Lung microvascular endothelial cell (primary cell): Measurements from ENCODE around the gene SPOP. TPM values are rescaled to one million over a fixed set of nuclear protein-coding genes. Genes with fewer than 3 reads are reported as not detected.
"Not testable (repeated sequence)": the region's sequence is repeated elsewhere in the genome, so short reads cannot be mapped to it uniquely, and the experiment has no call there.

Experiments used
- DNase-seq, 2 donors: peaks; one replicate each; pipeline versions ENCODE4 v3.0.0 to v3.0.0-alpha.2; 2010; ENCODE audit warnings: low read depth in 2 of 2
- total RNA-seq: library from RNA; depleted of rRNA; stranded (reverse); fragments of >200 nt; gene quantifications from 2 replicates; pipeline ENCODE4 v1.2.1, GENCODE V29; 2014

SPOP gene
- total RNA-seq, 1 donor from 2014 or later: 139 TPM

DNA sequence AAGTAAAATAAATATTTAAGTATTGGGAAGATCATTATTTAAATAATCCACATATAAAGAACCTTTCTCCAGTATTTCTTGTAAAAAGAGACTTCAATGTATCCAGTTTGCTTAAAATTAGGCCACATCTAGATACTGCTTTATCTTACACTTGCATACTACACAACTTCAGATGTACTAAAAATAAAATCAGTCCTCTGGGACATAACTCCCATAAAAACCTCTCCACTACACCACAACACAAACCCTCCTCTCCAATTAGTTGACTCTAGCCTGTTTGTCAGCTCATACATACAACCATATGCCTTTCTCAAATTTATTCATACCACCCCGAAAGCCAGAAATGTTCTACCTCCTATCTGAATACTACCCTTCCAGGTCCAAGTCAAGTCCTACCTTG is 21.6 kb downstream of the SPOP start:
- no peak for DNase-seq

DNA sequence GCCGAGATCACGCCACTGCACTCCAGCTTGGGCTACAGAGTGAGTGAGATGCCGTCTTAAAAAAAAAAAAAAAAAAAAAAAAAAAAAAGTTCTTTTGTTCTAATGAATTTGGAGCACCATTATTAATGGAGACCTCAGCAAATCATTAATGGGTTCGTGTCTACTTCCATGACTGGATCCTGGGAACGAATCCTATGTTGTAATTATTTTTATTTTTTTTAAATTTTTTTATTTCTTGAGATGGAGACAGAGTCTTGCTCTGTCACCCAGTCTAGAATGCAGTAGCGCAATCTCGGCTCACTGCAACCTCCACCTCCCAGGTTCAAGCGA is 30.7 kb downstream of the SPOP start:
- no peak for DNase-seq

DNA sequence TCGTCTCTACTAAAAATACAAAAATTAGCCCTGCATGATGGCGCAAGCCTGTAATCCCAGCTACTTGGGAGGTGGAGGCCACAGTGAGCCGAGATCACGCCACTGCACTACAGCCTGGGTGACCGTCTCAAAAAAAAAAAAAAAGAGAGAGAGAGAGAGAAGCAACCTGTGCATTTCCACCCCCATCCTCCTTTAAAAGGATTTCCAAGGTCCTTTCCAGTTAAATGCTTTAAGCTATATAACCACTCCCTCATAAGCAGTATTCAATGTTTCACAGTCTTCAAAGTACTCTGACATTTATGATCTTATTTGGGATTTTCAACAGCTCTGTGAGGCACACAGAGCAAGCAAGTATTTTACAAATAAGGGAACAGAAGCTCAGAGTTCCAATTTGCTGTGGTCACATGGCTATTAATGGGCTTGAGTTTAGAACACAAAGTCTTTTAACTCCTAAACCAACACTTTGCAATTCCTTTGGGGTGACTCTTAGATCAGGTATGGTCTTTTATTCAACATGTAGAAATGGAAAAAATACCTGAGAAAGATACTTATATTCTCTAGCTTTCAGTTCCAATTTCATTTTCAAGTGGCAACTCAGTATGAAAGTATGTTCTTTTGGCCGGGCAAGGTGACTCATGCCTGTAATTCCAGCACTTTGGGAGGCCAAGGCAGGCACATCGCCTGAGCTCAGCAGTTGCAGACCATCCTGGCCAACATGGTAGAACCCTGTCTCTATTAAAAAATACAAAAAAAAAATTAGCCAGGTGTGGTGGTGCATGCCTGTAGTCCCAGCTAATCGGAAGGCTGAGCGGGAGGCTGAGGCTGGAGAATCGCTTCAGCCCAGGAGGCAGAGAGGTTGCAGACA is 31.3 kb downstream of the SPOP start:
- DNase-seq: peak; percentile 11 to 60

DNA sequence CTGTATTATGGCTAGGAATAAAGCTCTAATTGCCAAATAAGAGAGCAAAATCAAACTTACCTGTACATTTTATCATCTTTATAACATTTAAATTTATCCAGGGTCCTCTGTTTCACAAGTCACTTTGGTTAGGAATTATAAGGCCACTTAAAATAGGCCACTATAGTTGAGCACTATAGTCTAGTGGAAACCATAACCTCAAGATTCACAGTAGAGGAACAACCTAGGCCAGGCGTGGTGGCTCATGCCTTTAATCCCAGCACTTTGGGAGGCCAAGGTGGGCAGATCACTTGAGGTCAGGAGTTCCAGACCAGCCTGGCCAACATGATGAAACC is 31.9 kb downstream of the SPOP start:
- DNase-seq: not testable (repeated sequence)

DNA sequence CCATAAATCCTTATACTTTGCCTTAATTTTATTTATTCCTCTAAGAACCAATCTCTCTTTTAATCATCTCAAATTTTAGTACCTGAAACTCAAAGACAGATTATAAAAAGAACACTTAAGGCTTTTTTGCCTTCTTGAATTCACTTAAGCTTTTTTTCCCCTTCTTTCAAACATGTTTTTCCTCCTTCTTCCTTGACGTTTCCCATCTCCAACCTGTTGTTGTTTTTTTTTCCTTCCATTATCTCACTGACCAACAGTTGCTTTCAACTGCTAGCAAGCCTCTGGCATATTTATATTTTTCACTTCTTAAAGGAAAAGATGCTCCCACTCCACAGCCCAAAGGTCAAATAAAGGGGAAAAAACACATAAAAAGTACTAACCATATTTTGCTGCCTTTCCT is 32.2 kb downstream of the SPOP start:
- no peak for DNase-seq

DNA sequence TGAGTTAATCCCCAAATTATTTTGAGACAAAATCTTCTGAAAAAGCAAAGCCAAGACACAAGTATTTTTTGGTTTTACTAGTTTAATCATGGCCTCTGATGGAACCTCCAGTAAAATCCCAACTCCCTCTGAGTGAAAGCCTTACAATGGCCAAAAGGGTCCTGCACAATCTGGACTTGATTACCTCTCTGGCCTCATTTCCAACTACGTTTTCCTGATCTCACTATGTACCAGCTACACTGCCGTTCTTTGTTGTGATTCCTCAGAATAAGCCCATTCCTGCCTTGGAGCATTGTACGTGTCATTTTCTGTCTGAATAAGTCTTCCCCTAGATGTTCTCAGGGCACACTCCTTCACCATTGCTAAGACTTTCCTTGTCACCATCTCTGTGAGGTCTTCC is 37.3 kb downstream of the SPOP start:
- DNase-seq: no peak

DNA sequence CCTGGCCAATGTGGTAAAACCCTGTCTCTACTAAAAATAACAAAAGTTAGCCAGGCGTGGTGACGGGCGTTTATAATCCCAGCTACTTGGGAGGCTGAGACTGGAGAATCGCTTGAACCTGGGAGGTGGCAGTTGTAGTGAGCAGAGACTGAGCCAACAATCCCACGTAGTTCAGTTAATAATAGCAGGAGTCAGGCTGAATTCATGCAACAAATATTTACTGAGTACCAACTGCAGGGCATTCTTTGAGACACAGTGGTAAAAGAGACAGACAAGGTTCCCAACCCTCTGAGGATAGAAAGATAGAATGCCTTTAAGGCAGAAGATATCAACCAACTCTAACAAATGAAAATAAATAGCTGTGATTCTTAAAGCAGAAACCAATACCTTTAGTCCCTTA is 39.1 kb downstream of the SPOP start:
- DNase-seq: no peak

DNA sequence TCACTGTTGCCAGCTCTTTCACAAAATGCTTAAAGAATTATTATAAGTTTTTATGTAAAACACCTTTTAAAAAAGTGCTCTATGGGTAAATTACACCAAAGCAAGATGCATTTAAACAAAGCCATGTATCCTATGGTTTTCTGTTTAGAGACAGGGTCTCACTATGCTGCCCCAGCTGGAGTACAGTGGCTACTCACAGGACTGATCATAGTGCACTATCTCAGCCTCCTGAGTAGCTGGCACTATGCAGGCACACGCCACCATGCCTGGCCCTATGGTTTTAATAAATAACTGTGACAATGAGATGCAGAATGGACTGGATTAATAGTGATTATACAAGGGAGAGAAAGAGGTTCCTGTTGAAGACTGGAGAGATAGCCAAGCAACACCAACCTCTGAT is 40.2 kb downstream of the SPOP start:
- no peak for DNase-seq

DNA sequence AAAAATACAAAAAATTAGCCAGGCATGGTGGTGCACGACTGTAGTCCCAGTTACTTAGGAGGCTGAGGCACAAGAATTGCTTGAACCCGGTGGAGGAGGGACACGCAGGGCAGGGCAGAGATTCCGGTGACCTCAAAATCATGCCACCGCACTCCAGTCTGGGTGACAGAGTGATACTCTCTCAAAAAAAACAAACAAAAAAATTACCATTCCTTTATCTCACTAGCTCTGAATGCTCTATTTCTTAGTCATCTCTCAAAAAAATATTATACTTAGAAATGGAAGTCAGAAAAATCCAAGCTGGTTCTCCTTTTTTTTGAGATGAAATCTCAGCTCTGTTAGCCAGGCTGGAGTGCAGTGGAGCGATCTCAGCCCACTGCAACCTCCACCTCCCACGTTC is 40.8 kb downstream of the SPOP start:
- DNase-seq: peak in 1 of 2 donors; percentile 31

DNA sequence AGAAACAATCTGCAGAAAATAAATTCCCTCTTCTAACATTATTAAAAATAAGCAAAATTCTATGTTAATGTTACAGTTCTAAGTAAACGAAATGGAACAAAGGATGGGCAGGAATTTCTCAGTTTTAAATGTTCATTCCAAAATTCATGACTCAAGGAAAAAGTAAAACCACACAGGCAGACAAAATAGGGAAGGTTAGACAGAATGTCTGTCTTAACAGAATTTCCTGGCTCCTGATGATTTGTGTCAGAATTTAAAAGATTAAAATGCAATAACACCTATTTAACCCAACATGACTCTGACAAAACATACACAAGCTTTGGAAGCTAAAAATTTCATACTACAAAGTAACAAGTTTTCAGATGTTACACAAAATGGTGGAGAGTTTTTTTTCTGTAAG is 42.8 kb downstream of the SPOP start:
- no peak for DNase-seq

DNA sequence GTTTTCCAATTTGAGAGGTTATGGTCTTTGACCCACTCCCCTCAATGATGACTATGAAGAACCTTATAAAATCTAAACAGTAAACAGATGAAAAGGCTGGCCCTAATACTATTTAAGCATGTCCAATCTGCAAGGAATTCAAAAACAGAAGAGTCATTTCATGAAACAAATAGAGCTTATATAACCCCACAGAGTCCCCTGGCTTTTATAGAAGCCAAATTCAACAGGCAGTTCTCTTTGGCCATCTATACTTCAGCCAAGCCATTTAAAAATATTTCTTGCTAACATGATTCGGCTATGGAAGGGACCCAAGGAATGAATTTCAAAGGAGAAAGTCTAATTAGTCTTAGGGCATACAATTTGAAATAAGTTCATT is 43.4 kb downstream of the SPOP start:
- DNase-seq: no peak

DNA sequence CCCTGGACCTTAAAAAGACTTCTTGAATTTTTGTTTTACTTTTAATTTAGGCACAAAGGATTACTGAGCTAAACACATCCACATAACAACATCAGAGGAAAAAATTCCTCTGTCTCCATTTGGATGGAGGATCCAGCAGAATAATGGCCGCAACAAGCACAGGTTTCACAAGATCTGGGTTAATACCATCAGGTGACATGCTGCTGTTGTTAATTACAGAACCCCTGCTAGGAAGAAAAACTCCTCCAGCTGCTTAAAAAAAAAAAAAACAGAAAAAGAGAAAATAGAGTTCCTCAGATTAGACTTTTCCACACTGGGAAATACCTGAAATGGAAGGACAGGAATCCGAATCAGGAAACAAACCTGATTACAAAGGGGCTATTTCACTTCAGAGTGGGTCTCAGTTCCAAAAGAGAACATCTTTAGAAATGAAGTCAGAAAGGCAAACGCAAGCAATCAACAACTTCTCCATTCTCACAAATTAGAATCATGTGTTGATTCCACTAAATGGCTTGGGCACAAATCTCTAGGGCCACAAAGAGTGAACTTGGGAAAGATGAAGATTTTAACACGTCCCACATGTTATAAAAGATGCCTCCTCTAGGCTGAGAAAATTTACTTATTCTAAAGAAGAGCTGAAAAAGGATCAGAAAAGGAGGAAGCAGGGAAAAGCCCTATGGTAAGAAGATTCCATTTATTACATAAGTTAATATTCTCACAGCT is 44.0 kb downstream of the SPOP start:
- DNase-seq: no peak

DNA sequence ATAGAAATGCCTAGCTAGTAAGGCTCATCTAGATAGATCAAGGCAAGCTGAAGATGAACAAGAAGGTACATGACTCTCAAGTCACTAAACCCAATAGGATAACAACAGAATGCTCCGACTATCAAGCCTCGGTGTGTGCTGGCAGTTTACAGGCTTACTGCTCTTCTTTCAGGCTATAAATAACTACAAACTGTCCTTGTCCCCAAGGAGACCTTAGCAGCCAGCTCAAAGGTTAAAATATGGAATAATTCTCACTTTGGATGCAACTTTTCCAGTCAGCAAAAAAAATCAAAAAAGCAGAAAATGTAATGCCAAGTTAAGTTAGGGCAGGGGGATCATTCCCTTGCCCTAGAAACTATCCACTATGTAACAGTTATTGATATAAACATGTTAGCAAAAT is 44.6 kb downstream of the SPOP start:
- no peak for DNase-seq

DNA sequence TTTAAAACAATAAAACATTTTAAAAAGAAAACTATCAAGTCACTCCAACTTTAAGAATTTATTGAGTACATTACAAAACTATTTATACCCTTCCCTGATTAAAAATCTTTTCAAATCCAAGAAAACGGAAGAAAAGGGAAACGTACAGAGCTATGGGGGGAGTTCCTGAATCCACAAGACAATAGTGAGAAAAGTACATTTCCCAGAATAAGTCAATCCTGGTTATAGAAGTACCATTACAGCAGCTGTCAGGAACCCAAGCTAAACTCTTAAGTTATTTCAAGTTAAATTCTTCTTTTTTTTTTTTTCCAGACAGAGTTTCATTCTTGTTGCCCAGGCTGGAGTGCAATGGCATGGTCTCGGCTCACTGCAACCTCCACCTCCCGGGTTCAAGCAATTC is 45.7 kb downstream of the SPOP start:
- peak in 1 of 2 donors; percentile 57 for DNase-seq

DNA sequence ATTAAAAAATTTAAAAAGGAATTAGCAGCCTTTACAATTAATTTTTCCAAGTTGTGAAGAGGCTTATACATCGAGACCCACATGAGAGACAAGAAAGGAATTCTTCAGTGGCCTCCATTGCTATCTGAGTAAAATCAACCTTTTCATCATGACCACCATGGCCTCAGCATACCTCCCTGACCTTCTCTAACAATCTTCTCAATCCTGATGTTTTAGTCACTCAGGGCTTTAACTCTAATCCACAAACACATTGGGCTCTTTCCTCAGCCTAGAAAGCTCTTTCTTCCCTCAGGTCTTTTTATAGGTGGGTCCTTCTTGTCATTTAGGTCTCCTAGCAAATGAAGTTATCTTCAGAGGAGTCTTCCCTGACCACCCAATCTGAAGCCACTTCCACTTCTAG is 46.4 kb downstream of the SPOP start:
- no peak for DNase-seq

DNA sequence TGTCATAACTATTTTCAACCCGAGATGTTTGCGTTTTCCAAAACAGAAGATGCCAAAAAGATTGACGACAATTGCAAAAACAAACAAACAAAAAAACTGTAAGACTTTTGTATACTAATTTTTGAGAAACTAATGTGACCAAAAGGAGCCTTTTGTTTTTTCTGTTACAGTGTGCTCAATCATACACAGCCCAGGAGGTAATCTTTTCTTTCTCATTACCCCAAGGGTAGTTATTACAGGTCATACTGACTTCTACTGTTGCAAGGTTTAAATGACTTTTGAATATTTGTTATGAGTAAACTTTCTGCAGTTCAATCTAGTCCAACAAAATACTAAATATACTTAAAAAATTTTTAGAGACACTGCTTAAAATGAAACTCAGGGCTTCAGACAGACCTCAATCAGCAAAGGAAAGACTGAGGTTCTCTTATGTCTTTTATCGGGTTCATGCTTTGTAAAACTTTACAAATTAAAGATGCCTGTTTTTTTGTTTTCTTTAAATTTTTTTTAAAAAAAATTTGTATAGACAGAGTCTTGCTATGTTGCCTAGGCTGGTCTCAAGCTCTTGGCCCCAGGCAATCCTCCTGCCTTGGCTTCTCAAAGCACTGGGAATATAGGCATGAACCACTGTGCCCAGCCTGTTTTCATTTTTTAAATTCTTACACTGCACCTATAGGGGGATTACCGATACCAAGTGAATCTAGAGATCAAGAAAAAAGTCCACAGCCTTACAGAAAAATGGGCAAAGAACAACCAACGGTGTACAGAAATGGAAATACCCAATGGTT is 47.6 kb downstream of the SPOP start:
- no peak for DNase-seq

DNA sequence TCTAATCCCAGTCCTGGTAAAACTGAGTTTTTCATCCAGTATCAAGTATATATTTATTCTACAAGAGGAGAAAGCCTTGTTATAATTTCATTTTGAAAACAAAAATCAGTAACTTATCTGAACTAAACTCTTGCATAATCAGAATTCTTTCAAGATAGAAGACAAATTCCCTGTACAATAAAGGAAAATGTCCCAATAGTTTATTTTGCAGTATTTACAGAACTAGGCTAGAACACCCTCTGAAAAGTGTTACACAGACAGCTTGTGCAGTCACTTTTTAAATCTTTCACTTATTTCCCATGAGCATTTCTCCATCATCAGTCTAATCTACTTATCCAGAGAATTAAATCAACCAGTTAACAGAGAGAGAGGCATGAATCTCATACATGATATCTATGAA is 48.5 kb downstream of the SPOP start:
- DNase-seq: no peak

DNA sequence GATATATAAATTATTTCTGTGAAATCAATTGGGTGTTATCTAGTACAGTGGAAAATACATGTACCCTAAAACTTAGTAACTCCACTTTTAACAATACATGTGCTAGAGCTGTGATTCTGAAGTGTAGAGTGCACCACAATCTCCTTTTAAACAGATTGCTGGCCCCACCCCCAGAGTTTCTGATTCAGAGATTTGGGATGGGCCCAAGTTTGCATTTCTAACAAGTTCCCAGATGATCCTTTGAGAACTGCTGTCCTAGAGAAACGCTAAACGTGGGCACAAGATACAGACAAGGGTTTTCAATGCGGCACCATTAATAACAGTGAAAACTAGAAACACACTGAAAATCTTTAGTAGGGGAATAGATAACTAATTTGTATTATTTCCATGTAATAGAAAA is 53.0 kb downstream of the SPOP start:
- DNase-seq: no peak

DNA sequence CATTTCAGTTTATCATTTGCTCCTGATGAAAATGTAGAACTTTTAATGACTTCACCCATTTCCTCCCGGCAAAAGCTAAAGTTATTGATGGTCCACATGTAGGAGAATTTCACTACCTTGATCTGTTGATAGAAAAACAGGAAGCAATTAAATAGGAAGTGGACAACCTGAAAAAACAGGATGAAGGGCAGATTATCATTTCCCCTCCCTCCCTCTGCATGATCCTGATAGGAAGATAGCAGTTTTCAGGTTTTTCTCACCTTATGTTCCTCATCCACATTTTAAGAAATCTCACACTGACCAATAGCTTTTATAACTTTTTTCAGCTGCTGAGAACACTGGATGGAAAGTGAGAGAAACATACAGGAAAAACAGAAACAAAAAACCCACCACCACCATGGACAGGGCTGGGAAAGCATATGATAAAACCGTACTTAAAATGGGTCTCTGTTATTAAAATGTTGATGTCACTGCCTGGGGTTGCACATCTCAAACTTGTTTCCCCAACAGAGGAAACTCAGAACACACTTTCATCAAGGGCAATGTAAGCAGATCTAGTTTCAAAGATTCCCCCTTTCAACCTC is 55.9 kb downstream of the SPOP start:
- peak in 1 of 2 donors; percentile 77 for DNase-seq

DNA sequence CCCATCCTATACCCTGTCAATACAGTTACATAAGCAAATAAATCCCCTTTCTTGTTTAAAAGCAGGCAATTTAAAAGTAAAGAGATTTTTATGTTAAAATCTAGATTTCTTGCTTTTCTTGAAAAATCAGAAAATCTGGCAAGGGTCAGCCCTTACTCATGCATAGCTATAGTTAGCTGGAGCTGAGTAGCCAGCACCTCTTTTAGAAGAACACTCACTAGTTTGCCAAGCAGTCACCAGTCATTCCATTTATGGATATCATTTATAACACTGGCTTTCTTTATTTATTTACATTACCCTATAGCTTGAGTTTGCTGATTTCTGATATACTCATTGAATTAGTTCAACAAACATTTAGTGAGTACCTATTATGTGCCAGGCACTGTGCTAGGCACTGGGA is 56.5 kb downstream of the SPOP start:
- DNase-seq: no peak

DNA sequence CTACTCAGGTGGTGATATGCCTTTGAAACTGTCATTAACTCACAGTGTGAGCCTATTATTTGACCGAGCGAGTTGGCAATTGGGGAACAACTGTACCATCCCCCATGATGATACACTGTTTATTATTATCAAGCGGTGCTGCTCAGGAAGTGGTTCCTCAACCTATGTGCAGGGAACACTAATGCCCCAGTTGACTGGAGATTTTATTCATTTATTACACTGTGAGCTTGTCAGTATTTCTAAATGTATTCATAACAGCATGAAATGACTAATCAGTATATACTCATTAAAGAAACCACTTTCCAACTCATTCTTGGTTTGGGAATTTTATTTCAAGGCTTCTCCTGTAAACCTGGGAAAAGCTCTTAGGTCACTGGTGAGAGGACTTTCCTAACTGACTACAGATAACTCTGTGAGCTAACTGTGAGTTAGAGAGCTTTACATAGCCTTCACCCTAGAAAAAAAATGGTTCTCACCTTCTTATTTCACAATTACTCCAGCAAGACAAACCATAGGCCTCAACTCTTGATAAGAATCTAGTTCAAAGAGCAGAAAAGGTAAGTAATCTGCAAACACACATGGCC is 59.8 kb downstream of the SPOP start:
- peak; percentile 54 to 60 for DNase-seq

DNA sequence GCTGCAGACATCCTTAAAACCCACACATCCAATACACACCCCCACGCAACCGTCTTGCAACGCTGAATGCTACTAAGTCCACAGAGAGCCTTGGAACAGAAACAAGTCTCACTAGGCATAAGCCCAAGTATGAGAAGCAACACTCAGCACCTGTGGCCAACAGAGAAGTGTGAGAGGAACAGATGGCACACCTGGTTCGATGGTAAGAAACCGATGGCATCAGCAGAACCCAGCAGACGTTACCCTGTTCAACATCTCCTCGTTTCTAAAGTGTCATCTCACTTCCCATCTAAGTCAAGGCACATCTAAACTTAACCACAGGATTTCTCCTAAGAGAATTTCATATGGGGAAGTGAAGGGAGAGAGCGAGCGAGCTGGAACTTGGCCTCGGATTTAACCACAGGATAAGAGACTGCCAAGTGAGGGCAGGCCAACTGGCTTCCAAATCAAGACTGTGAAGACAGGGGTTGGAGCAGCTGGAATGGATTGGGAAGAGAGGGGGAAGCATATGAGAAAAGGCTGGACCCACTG is 61.2 kb downstream of the SPOP start:
- no peak for DNase-seq
